Karpas-422 (cell line): ENCODE measurements around the gene GXYLT1. TPM values are rescaled to one million over a fixed set of nuclear protein-coding genes. Genes with fewer than 3 reads are reported as not detected.
"Not testable (repeated sequence)": the region's sequence is repeated elsewhere in the genome, so short reads cannot be mapped to it uniquely, and the experiment has no call there.

ENCODE experiments used
- DNase-seq: peaks from one replicate; pipeline ENCODE4 v3.0.0-alpha.2; 2015
- H2AFZ ChIP-seq: fragments of 200-600 bp; sonication (generic); 2 replicates; pipeline ENCODE4 v1.6.1; 2014; ENCODE audit warnings: antibody characterized with exemption, low read length, mixed read lengths
- H3K27ac ChIP-seq: fragments of 200-600 bp; sonication (generic); 2 replicates; pipeline ENCODE4 v1.5.1; 2014; ENCODE audit warnings: mild to moderate bottlenecking, low read length, moderate library complexity
- H3K27me3 ChIP-seq: fragments of 200-600 bp; sonication (generic); 2 replicates; pipeline ENCODE4 v1.6.1; 2014; ENCODE audit warnings: low read length, mixed read lengths
- H3K36me3 ChIP-seq: fragments of 200-600 bp; sonication (generic); 2 replicates; pipeline ENCODE4 v1.6.1; 2014; ENCODE audit warnings: low read length, mixed read lengths; ENCODE audit not compliant: insufficient read depth
- H3K4me1 ChIP-seq: fragments of 200-600 bp; sonication (generic); 2 replicates; pipeline ENCODE4 v1.6.1; 2014; ENCODE audit warnings: mild to moderate bottlenecking, low read length, mixed read lengths
- H3K4me2 ChIP-seq: fragments of 200-600 bp; sonication (generic); 2 replicates; pipeline ENCODE4 v1.6.1; 2014; ENCODE audit warnings: low read length, low read depth, mild to moderate bottlenecking; ENCODE audit not compliant: poor library complexity, severe bottlenecking
- H3K4me3 ChIP-seq: fragments of 200-600 bp; sonication (generic); 2 replicates; pipeline ENCODE4 v1.5.1; 2014; ENCODE audit warnings: mild to moderate bottlenecking, antibody characterized with exemption, low read length, mixed read lengths
- H3K79me2 ChIP-seq: fragments of 200-600 bp; sonication (generic); 2 replicates; pipeline ENCODE4 v1.6.1; 2014; ENCODE audit warnings: mild to moderate bottlenecking, low read length, mixed read lengths
- H3K9ac ChIP-seq: fragments of 200-600 bp; sonication (generic); 2 replicates; pipeline ENCODE4 v1.6.0; 2014; ENCODE audit warnings: low read length
- H3K9me2 ChIP-seq: fragments of 200-600 bp; sonication (generic), shearing (Covaris generic); replicated peaks from 2 replicates; pipeline ENCODE4 v1.6.0; 2014; ENCODE audit warnings: mild to moderate bottlenecking, low read length, moderate library complexity; ENCODE audit not compliant: insufficient read depth
- H3K9me3 ChIP-seq: fragments of 300-700, 200-600 bp; sonication (generic); 2 replicates; pipeline ENCODE4 v1.6.1; 2014; ENCODE audit warnings: low read length, mixed read lengths
- H4K20me1 ChIP-seq: fragments of 200-600 bp; sonication (generic); 2 replicates; pipeline ENCODE4 v1.6.1; 2014; ENCODE audit warnings: mild to moderate bottlenecking, antibody characterized with exemption, low read length, low read depth; ENCODE audit not compliant: insufficient read depth
- total RNA-seq: library from RNA; depleted of rRNA; stranded (reverse); fragments of >200 nt; shearing (Covaris generic); gene quantifications from 2 replicates; pipeline ENCODE4 v1.2.3, GENCODE V29; 2014; ENCODE audit warnings: low replicate concordance

GXYLT1 gene
- total RNA-seq, 1 experiment from 2014 or later: 25.9 TPM

DNA sequence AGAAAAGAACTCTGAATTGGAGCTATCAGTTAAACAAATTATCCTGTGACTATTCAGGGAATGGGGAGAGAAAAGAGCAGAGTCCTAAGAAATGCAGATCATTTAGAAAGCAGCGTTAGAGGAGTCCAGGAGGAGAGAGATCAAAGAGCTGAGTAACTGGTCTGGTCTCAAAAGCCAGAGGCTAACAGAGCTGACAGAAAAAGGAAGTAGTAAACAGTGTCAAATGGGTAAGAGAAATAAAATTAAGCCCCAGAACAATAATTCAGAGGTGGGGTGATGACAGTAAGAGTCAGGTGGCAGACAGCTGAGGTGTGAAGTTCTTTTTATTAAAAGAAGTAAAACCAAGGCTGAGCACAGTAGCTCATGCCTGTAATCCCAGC lies 19.3 kb downstream of the GXYLT1 start:
- Histone ChIP-seq H3K4me2 (no peak overlapping the region), H4K20me1 (no peaks in the 10 kb centered on the region), H3K4me1 (peaks cover 28% of the 10 kb centered on the region), H3K27me3 (no peaks in the 10 kb centered on the region), H3K4me3 (no peak overlapping the region), H3K79me2 (peaks cover 99% of the 10 kb centered on the region), H3K9me3 (no peaks in the 10 kb centered on the region), H3K36me3 (peaks cover 12% of the 10 kb centered on the region; the same call in 1 of the 2 replicates), H3K9me2 (no peaks in the 10 kb centered on the region), H3K9ac (no peak overlapping the region), H3K27ac (0 out of 2 replicates have a peak overlapping the region, but pooled peaks have one; percentile 11), H2AFZ (no peak overlapping the region)
- DNase-seq: no peak

DNA sequence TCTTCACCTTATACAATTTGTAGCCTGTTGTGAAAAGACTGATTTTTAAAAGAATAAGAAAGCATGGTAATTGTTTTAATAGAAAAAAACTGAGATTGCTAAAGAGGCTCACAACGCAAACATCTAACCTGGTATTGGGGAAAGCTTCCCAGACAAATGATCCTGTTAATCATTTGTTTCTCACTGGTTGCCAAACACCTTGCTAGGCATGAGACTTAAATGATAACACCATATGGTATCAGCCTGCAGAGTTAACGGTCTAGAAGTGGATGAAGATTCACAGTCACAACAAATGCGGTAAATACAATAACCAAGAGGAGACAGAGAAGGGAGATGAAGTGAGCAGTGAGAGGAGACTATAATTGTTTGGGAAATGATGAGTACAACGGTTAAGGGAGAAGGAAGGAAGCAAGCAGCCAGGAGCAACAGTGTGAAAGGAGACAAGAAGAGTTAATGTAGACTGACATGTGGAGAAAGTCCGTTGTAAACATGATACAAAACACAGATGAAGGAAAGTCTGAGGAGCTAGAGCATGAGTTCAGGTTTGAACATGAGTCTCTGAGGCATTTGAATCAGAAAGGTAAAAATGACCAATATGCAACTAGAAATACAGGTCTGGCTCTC lies 19.8 kb downstream of the GXYLT1 start:
- Histone ChIP-seq H3K4me1 (peaks cover 23% of the 10 kb centered on the region), H3K9ac (no peak overlapping the region), H3K27ac (0 out of 2 replicates have a peak overlapping the region, but pooled peaks have one; percentile 11), H3K36me3 (peaks cover 12% of the 10 kb centered on the region), H2AFZ (no peak overlapping the region), H3K4me2 (no peak overlapping the region), H3K9me3 (no peaks in the 10 kb centered on the region), H4K20me1 (no peaks in the 10 kb centered on the region), H3K9me2 (no peaks in the 10 kb centered on the region), H3K4me3 (no peak overlapping the region), H3K79me2 (peaks cover 99% of the 10 kb centered on the region), H3K27me3 (no peaks in the 10 kb centered on the region)
- no peak for DNase-seq

DNA sequence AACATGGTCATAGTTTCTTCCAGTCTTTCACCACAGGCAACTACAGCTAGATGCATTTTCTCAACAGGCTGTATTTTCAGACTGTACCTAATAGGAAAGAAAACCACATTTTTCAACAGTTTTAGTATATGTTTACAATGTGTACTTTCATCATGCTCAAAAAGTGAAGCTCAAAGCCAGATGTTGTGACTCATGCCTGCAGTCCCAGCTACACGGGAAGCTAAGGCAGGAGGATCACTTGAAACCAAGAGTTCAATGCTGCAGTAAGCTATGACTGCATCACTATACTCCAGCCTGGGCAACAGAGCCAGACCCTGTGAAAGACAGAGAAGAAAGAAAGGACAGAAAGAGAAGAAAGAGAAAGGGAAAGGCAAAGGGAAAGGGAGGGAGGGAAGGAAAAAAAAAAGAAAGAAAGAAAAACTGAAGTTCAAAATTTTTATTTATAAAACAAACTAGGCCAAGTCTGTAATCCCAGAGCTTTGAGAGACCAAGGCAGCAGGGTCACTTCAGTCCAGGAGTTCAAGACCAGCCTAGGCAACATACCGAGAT lies 25.5 kb downstream of the GXYLT1 start:
- Histone ChIP-seq H3K4me1 (peaks cover 4% of the 10 kb centered on the region; the same call in 1 of the 2 replicates), H3K27me3 (no peaks in the 10 kb centered on the region), H3K4me3 (no peak overlapping the region), H3K4me2 (no peak overlapping the region), H3K9me3 (peaks cover 9% of the 10 kb centered on the region; the same call in 1 of the 2 replicates), H3K79me2 (peaks cover 71% of the 10 kb centered on the region), H3K27ac (no peak overlapping the region), H3K9me2 (no peaks in the 10 kb centered on the region), H4K20me1 (no peaks in the 10 kb centered on the region), H3K36me3 (peaks cover 26% of the 10 kb centered on the region), H3K9ac (no peak overlapping the region), H2AFZ (no peak overlapping the region)
- no peak for DNase-seq

DNA sequence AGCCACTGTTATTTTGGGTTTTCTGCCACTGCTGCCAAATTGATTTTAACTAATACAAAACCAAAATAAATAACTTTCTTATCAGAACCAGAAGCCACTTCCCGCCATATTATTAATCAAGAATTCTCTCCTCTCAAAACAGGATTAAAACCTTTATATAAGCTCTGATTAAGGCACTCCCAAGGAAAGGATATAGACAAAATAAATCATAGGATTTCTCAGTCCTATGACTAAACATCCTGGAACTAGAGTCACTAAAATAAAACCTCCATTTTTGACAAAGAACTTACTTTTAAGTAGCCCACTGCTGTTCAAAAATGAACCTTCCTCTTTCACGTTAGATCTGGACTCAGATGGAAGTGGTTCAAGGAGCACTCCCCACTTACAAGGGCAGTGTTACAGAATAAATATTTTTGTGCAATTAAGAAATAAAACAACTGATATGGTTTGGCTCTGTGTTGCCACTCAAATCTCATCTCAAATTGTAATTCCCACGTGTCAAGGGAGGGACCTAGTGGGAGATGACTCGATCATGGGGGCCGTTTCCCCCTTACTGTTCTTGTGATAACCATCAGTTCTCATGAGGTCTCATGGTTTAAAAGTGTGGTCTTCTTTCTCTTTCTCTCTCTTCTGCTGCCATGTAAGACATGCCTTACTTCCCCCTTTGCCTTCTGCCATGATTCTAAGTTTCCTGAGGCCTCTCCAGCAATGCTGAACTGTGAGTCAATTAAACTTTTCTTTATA lies 26.4 kb downstream of the GXYLT1 start:
- no peak overlapping the region for H3K9ac ChIP-seq
- no peak overlapping the region for H3K4me3 ChIP-seq
- no peaks in the 10 kb centered on the region for H4K20me1 ChIP-seq
- peaks cover 9% of the 10 kb centered on the region; the same call in 1 of the 2 replicates for H3K9me3 ChIP-seq
- DNase-seq: no peak
- H3K27me3 ChIP-seq: no peaks in the 10 kb centered on the region
- H3K27ac ChIP-seq: no peak overlapping the region
- no peaks in the 10 kb centered on the region for H3K4me1 ChIP-seq
- H3K79me2 ChIP-seq: peaks cover 65% of the 10 kb centered on the region
- H3K4me2 ChIP-seq: no peak overlapping the region
- peaks cover 26% of the 10 kb centered on the region for H3K36me3 ChIP-seq
- H3K9me2 ChIP-seq: no peaks in the 10 kb centered on the region
- H2AFZ ChIP-seq: no peak overlapping the region

DNA sequence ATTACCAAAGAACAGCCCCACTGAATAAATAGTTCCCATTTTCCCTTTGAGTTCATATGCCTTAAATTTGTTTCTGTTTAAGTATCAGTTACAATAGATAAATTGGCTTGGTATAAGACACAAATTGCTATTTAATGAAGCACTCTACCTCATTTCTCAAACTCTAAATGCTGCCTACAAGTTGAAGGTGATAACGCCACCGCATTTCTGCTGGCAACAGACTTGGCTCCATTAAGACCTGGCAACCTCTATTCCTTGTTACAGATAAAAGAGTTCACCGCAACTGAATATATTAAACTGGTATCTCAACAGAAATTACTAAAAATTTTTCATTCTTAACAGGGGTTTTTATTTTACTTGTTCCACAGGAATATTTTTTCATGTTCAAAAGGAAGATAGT lies 35.6 kb downstream of the GXYLT1 start:
- Histone ChIP-seq H4K20me1 (no peaks in the 10 kb centered on the region), H3K4me3 (no peak overlapping the region), H3K4me1 (peaks cover 25% of the 10 kb centered on the region), H3K27ac (no peak overlapping the region), H2AFZ (no peak overlapping the region), H3K79me2 (peaks cover 61% of the 10 kb centered on the region), H3K4me2 (no peak overlapping the region), H3K36me3 (peaks cover 29% of the 10 kb centered on the region), H3K9ac (no peak overlapping the region), H3K9me3 (no peaks in the 10 kb centered on the region), H3K9me2 (no peaks in the 10 kb centered on the region), H3K27me3 (no peaks in the 10 kb centered on the region)
- no peak for DNase-seq

DNA sequence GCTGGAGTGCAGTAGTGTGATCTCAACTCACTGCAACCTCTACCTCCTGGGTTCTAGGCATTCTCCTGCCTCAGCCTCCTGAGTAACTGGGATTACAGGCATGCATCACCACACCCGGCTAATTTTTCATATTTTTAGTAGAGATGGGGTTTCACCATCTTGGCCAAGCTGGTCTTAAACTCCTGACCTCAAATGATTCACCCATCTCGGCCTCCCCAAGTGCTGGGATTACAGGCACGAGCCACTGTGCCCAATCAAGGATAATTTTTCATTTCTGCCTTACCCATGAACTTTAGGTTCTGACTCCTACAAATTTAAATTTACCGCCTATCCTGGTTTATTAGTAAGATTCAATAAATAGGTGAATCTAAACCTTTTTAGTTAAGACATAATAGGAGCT lies 37.9 kb downstream of the GXYLT1 start:
- H2AFZ ChIP-seq, H3K27ac ChIP-seq, H3K9me2 ChIP-seq, H3K9ac ChIP-seq, H4K20me1 ChIP-seq, H3K4me3 ChIP-seq, H3K9me3 ChIP-seq, H3K4me2 ChIP-seq, DNase-seq, H3K27me3 ChIP-seq: not testable (repeated sequence)
- peaks cover 76% of the 10 kb centered on the region for H3K79me2 ChIP-seq
- peaks cover 29% of the 10 kb centered on the region for H3K36me3 ChIP-seq
- H3K4me1 ChIP-seq: peaks cover 26% of the 10 kb centered on the region

DNA sequence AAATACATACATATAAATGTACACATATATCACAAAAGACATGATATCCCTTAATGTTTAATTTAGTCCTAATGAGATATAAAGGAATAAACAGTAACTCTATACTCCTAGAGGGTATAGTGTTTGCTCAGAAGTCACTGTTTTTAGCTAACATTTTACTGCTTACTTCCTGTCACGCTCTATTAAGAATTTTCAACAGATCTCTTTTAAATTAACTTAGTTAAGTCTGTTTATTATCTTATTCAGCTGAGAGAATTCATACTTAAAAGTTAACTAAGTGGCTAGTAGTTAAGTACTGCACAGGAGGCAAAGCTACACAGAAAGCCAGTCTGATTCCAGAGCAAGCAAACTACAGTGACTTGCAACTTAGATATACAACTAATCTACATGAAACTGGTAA lies 39.9 kb downstream of the GXYLT1 start:
- H3K9ac ChIP-seq: no peak overlapping the region
- no peaks in the 10 kb centered on the region for H3K9me2 ChIP-seq
- peaks cover 17% of the 10 kb centered on the region; the same call in 1 of the 2 replicates for H3K36me3 ChIP-seq
- no peak overlapping the region for H3K4me3 ChIP-seq
- H3K4me1 ChIP-seq: peaks cover 26% of the 10 kb centered on the region
- H3K27ac ChIP-seq: peak overlapping the region; percentile 69
- H3K27me3 ChIP-seq: no peaks in the 10 kb centered on the region
- H3K79me2 ChIP-seq: peaks cover 71% of the 10 kb centered on the region
- peak overlapping the region; percentile 20 for H3K4me2 ChIP-seq
- no peaks in the 10 kb centered on the region for H3K9me3 ChIP-seq
- DNase-seq: no peak
- H4K20me1 ChIP-seq: no peaks in the 10 kb centered on the region
- no peak overlapping the region for H2AFZ ChIP-seq

DNA sequence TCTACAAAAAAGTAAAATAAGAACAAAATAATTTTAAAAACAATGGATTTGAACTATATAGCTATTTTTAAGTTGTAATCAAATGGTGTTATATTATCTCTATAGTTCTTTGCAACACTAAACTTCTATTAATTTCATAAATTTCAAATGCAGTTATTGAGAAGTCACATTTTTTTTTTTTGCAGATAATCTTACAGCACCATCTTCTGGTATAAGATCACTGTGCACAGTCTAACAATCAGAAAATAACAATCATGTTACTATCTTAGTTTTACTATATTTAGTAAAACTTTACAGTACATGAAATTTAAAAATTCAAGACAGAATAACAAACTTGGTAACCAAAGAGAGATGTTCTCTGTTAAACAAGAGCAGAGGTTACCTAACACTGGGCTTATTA lies 40.6 kb downstream of the GXYLT1 start:
- H3K4me1 ChIP-seq: peaks cover 31% of the 10 kb centered on the region
- no peaks in the 10 kb centered on the region for H3K27me3 ChIP-seq
- H3K9ac ChIP-seq: no peak overlapping the region
- H3K4me2 ChIP-seq: peak overlapping the region; percentile 20
- no peaks in the 10 kb centered on the region for H4K20me1 ChIP-seq
- H3K79me2 ChIP-seq: peaks cover 74% of the 10 kb centered on the region
- peaks cover 15% of the 10 kb centered on the region; the same call in 1 of the 2 replicates for H3K36me3 ChIP-seq
- no peaks in the 10 kb centered on the region for H3K9me2 ChIP-seq
- DNase-seq: peak; percentile 47
- H3K9me3 ChIP-seq: no peaks in the 10 kb centered on the region
- H3K27ac ChIP-seq: peak overlapping the region; percentile 69
- H2AFZ ChIP-seq: no peak overlapping the region
- no peak overlapping the region for H3K4me3 ChIP-seq
